MCF 10A (cell line): Measurements from ENCODE around the gene CD247. TPM values are rescaled to one million over a fixed set of nuclear protein-coding genes. Genes with fewer than 3 reads are reported as not detected.

Source experiments
- BruUV-seq: library from RNA; stranded (reverse); fragments of 400-500 nt; replicated peaks from 2 replicates; lab custom pipeline; 2021; lab: Mats Ljungman, UMichigan
- CTCF ChIA-PET: fragments of 300-600 bp; sonication (Branson Sonifier 250); formaldehyde crosslinking; extraction: SDS; loops from one replicate; lab custom pipeline; 2021; ENCODE audit warnings: antibody characterized with exemption, inconsistent platforms; lab: Yijun Ruan, JAX
- POLR2A ChIA-PET: fragments of 300-600, 350-650 bp; sonication (Branson Sonifier 250); formaldehyde crosslinking; extraction: SDS; loops from one replicate; lab custom pipeline; 2020; ENCODE audit warnings: antibody characterized with exemption, inconsistent platforms; lab: Yijun Ruan, JAX
- DNase-seq: peaks from one replicate; pipeline ENCODE4 v3.0.0-alpha.2; 2018; ENCODE audit not compliant: unreplicated experiment
- H3K27ac Mint-ChIP-seq: one replicate; pipeline ENCODE4 v1.8.0; 2022; ENCODE audit warnings: mild to moderate bottlenecking, low read depth, mixed read lengths; ENCODE audit not compliant: unreplicated experiment
- H3K27me3 Mint-ChIP-seq: one replicate; pipeline ENCODE4 v1.8.0; 2022; ENCODE audit warnings: mixed read lengths; ENCODE audit not compliant: insufficient read depth, unreplicated experiment
- H3K36me3 Mint-ChIP-seq: one replicate; pipeline ENCODE4 v1.8.0; 2022; ENCODE audit warnings: mild to moderate bottlenecking, moderate library complexity, mixed read lengths; ENCODE audit not compliant: insufficient read depth, unreplicated experiment
- H3K4me1 Mint-ChIP-seq: one replicate; pipeline ENCODE4 v1.8.0; 2022; ENCODE audit warnings: mixed read lengths; ENCODE audit not compliant: insufficient read depth, unreplicated experiment
- H3K4me3 Mint-ChIP-seq: one replicate; pipeline ENCODE4 v1.8.0; 2022; ENCODE audit warnings: mild to moderate bottlenecking, moderate library complexity, mixed read lengths; ENCODE audit not compliant: unreplicated experiment
- H3K9me3 Mint-ChIP-seq: one replicate; pipeline ENCODE4 v1.8.0; 2022; ENCODE audit warnings: mixed read lengths; ENCODE audit not compliant: unreplicated experiment
- intact Hi-C: fragments of 100-400 bp; cut with micrococcal nuclease; formaldehyde crosslinking; loops from 2 replicates; pipeline ENCODE4 v1.14.1; 2022
- total RNA-seq: library from RNA; stranded (reverse); gene quantifications from 2 replicates; pipeline ENCODE4 v1.2.3, GENCODE V29; 2022
- TF ChIP-seq, protein P1 (sequence below): fragments of 200-600 bp; IDR thresholded peaks from one replicate; pipeline ENCODE4 v1.8.0; 2022; ENCODE audit warnings: antibody characterized with exemption, mild to moderate bottlenecking; ENCODE audit not compliant: unreplicated experiment

The CD247 gene
- total RNA-seq, 1 experiment from 2014 or later, result not detected

- Mint-ChIP-seq H3K36me3 (no peaks in the 10 kb centered on the region), H3K27me3 (no peaks in the 10 kb centered on the region), H3K4me3 (no peak overlapping the region), H3K9me3 (peaks cover 7% of the 10 kb centered on the region), H3K27ac (no peak overlapping the region), H3K4me1 (no peaks in the 10 kb centered on the region)
- BruUV-seq, result no TSS peak
- TF ChIP-seq, protein P1, sequence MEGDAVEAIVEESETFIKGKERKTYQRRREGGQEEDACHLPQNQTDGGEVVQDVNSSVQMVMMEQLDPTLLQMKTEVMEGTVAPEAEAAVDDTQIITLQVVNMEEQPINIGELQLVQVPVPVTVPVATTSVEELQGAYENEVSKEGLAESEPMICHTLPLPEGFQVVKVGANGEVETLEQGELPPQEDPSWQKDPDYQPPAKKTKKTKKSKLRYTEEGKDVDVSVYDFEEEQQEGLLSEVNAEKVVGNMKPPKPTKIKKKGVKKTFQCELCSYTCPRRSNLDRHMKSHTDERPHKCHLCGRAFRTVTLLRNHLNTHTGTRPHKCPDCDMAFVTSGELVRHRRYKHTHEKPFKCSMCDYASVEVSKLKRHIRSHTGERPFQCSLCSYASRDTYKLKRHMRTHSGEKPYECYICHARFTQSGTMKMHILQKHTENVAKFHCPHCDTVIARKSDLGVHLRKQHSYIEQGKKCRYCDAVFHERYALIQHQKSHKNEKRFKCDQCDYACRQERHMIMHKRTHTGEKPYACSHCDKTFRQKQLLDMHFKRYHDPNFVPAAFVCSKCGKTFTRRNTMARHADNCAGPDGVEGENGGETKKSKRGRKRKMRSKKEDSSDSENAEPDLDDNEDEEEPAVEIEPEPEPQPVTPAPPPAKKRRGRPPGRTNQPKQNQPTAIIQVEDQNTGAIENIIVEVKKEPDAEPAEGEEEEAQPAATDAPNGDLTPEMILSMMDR, result no peak
- ChIA-PET CTCF (no interaction called here), POLR2A (interaction anchor here (0.6 kb wide), 1 partner anchor 1955 kb away, joined by 3 read pairs; no protein-coding TSS in a partner anchor)
- intact Hi-C loops, result no loop called here
- no peak for DNase-seq
Observed at GRCh38 chr1:167487614-167488013, 30.7 kb downstream of the CD247 start.

DNA sequence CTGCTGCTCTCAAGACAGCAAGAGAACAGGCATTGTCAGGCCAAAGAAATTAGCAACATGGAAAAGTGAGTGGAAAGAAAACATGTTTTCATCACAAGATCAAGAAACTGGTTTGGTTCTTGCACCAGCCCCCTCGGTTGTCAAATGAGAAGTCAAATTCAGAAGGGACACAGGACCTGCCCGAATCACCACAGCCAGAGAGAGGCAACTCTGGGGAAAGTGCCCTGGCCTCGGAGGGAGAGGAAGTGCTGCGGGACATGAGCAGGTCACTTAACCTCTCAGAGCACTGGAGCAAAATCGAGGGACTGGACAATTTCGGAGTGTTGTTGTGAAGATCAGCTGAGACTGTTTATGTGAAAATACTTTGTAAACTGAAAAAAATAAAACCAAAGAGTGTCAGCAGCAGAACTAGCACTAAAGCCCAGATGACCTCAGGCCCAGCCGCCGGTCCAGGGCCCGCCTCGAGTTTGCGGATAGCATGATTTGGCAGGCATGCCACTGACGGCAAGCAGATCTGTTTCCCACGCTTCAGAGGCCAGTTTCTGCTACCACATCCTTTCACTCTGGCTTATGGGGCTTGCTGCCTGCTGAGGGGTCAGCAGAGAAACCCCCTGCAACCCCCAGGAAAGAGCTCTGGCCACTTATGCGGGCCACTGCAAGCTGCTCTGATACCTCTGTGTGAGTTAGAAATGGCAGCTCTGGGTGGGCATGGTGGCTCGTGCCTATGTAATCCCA lies 32.1 kb downstream of the CD247 start:
- intact Hi-C loops, result no loop called here
- Mint-ChIP-seq H3K4me3 (no peak overlapping the region), H3K4me1 (no peaks in the 10 kb centered on the region), H3K27ac (no peak overlapping the region), H3K36me3 (no peaks in the 10 kb centered on the region), H3K9me3 (no peaks in the 10 kb centered on the region), H3K27me3 (no peaks in the 10 kb centered on the region)
- POLR2A ChIA-PET, result no interaction called here
- BruUV-seq, result no TSS peak
- DNase-seq, result no peak
- TF ChIP-seq, protein P1, result no peak
- CTCF ChIA-PET, result interaction anchor here (0.7 to 1.3 kb wide), 4 partner anchors 30 to 218 kb away, joined by 3 to 5 read pairs (median 4); no protein-coding TSS in a partner anchor

DNA sequence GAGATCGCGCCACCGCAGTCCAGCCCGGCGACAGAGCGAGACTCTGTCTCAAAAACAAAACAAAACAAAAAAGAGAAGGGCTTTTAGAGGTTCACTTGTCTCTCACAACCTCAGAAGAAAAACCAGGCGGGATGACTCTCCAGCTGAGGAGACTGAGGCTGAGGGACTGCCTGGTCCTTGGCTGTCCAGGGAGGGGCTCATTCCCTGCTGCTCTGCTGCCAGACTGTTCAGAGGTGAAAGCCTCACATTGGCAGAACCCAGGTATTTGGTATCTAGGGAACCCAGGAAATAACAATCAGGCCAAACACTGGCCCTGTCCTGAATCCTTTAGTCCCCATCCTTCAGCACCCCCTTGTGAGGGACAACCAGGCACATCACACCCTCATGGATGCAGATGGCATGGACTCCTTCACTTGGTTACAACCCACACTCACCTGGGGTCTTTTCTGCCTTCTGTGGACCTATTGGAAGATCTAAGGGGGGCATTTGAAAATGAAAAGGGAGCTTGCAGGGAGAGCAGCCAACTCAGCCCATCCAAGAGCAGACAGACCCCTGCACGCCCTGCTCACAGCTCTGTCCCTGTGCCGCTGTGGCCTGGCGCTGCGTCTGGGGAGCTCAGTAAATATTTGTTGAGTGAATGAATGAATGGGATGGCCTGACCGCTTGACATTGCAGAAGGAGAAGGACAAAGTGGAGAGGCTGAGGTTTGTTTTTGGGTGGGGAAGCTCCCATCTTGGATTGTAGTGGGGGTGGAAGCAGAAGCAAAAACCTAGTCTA lies 33.4 kb downstream of the CD247 start:
- TF ChIP-seq, protein P1, result no peak
- H3K27me3 Mint-ChIP-seq, result no peaks in the 10 kb centered on the region
- no peak overlapping the region for H3K4me3 Mint-ChIP-seq
- H3K9me3 Mint-ChIP-seq, result no peaks in the 10 kb centered on the region
- POLR2A ChIA-PET, result interaction anchor here (0.6 to 0.7 kb wide), 2 partner anchors 20 to 74 kb away, joined by 3 read pairs; no protein-coding TSS in a partner anchor
- H3K4me1 Mint-ChIP-seq, result no peaks in the 10 kb centered on the region
- CTCF ChIA-PET, result interaction anchor here (0.5 to 1.7 kb wide), 6 partner anchors 8 to 542 kb away, joined by 3 to 4 read pairs (median 3); no protein-coding TSS in a partner anchor
- BruUV-seq, result no TSS peak
- H3K27ac Mint-ChIP-seq, result no peak overlapping the region
- H3K36me3 Mint-ChIP-seq, result no peaks in the 10 kb centered on the region
- no peak for DNase-seq
- intact Hi-C loops, result no loop called here

DNA sequence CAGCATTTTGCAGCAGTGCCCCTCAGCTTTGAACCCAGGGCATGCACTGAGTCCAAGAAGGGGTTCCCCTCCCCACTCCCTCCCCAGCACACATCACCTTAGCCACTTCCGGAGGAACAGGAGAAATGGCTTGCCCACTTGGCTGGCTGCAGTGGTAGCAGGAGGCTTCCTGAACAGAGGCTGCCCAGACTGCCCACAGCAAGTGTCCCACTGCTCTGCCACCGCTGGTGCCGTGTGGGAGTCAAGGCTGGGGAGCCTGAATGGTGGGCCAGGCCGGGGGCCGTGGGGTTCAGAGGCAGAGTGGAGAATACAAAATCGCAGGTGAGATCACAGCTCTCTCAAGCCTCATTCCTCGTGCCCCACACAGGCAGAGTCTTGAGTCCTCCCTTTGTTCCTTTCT lies 34.5 kb downstream of the CD247 start:
- POLR2A ChIA-PET, result no interaction called here
- CTCF ChIA-PET, result interaction anchor here (0.6 to 1.7 kb wide), 8 partner anchors 10 to 541 kb away, joined by 3 to 5 read pairs (median 4); no protein-coding TSS in a partner anchor
- no peak overlapping the region for H3K4me3 Mint-ChIP-seq
- no peaks in the 10 kb centered on the region for H3K9me3 Mint-ChIP-seq
- no peak overlapping the region for H3K27ac Mint-ChIP-seq
- H3K27me3 Mint-ChIP-seq, result no peaks in the 10 kb centered on the region
- TF ChIP-seq, protein P1, result no peak
- no peaks in the 10 kb centered on the region for H3K4me1 Mint-ChIP-seq
- BruUV-seq, result no TSS peak
- no peak for DNase-seq
- no peaks in the 10 kb centered on the region for H3K36me3 Mint-ChIP-seq
- intact Hi-C loops, result no loop called here
